Panc1 (cell line): Measurements from ENCODE around the gene ENDOV. TPM values are rescaled to one million over a fixed set of nuclear protein-coding genes. Genes with fewer than 3 reads are reported as not detected.

ENCODE experiments used
- ATAC-seq: fragments of 200-7000 bp; cut with Tn5 transposase; 2 replicates; pipeline ENCODE4 v1.9.1; 2020; ENCODE audit warnings: mild to moderate bottlenecking, moderate library complexity
- BruUV-seq: library from RNA; stranded (reverse); fragments of 400-500 nt; replicated peaks from 2 replicates; lab custom pipeline; 2021; lab: Mats Ljungman, UMichigan
- CTCF ChIA-PET: fragments of 300-600 bp; sonication (Branson Sonifier 250); formaldehyde crosslinking; loops from one replicate; lab custom pipeline; 2022; ENCODE audit warnings: antibody characterized with exemption; lab: Charles Lee
- POLR2A ChIA-PET: fragments of 300-600 bp; sonication (Branson Sonifier 250); formaldehyde crosslinking; loops from one replicate; lab custom pipeline; 2022; ENCODE audit warnings: antibody characterized with exemption; lab: Charles Lee
- DNase-seq: peaks from one replicate; pipeline ENCODE4 v3.0.0-alpha.2; 2010; ENCODE audit warnings: low read depth, low spot score
- H3K27ac ChIP-seq: 2 replicates; pipeline ENCODE4 v1.5.1; 2011; ENCODE audit warnings: mild to moderate bottlenecking, low read length, inconsistent platforms
- H3K27me3 ChIP-seq: fragments of 200-500 bp; sonication (Bioruptor generic); 2 replicates; pipeline ENCODE4 v1.6.0; 2014; ENCODE audit warnings: low read length, inconsistent platforms; ENCODE audit not compliant: control insufficient read depth, insufficient read depth
- H3K36me3 ChIP-seq: fragments of 200-500 bp; sonication (Bioruptor generic); 2 replicates; pipeline ENCODE4 v1.5.1; 2014; ENCODE audit warnings: inconsistent platforms, mild to moderate bottlenecking, low read length, moderate library complexity; ENCODE audit not compliant: control insufficient read depth, insufficient read depth
- H3K4me1 ChIP-seq: 2 replicates; pipeline ENCODE4 v1.5.1; 2011; ENCODE audit warnings: inconsistent platforms, mild to moderate bottlenecking, low read length, moderate library complexity; ENCODE audit not compliant: control insufficient read depth, insufficient read depth
- H3K4me3 ChIP-seq, 2 experiments: 2 replicates each; pipeline ENCODE4 v1.5.1; 2011 to 2012; ENCODE audit warnings: low read depth in 2 of 2, low read length in 2 of 2, mild to moderate bottlenecking in 2 of 2, inconsistent platforms in 1 of 2, moderate library complexity in 1 of 2
- H3K9me3 ChIP-seq: fragments of 200-500 bp; sonication (Bioruptor generic); 2 replicates; pipeline ENCODE4 v1.5.1; 2014; ENCODE audit warnings: low read depth, mild to moderate bottlenecking, inconsistent platforms, low read length, moderate library complexity; ENCODE audit not compliant: control insufficient read depth, insufficient read depth
- CTCF ChIP-seq: fragments of 450-650 bp; IDR thresholded peaks from 2 replicates; pipeline ENCODE4 v1.5.1; 2017; ENCODE audit warnings: mild to moderate bottlenecking
- POLR2AphosphoS5 ChIP-seq: IDR thresholded peaks from 2 replicates; pipeline ENCODE4 v1.6.1; 2012; ENCODE audit warnings: mild to moderate bottlenecking, low read depth, low read length, moderate library complexity
- REST ChIP-seq, 2 experiments: IDR thresholded peaks; 2 replicates each; pipeline ENCODE4 v1.6.1; 2011 to 2012; ENCODE audit warnings: low read depth in 2 of 2, control low read depth in 1 of 2, low read length in 1 of 2, mild to moderate bottlenecking in 1 of 2, moderate library complexity in 1 of 2; ENCODE audit not compliant: insufficient read depth in 1 of 2
- SIN3A ChIP-seq: IDR thresholded peaks from 2 replicates; pipeline ENCODE4 v1.6.1; 2012; ENCODE audit warnings: low read depth, mild to moderate bottlenecking, low read length, moderate library complexity, borderline replicate concordance; ENCODE audit not compliant: insufficient read depth
- TCF7L2 ChIP-seq: IDR thresholded peaks from 2 replicates; pipeline ENCODE4 v1.6.1; 2011; ENCODE audit warnings: mild to moderate bottlenecking, low read depth, low read length, inconsistent platforms
- in situ Hi-C: cut with HindIII; loops from 2 replicates; pipeline ENCODE4 v1.10.0; 2016; ENCODE audit warnings: low sequenced_read_pairs, low pct_unique_long_range_greater_than_20kb
- intact Hi-C: fragments of 100-400 bp; cut with micrococcal nuclease; formaldehyde crosslinking; loops from one replicate; pipeline ENCODE4 v1.10.0; 2022; ENCODE audit not compliant: unreplicated experiment
- total RNA-seq: library from RNA; stranded (reverse); gene quantifications from one replicate; pipeline ENCODE4 v1.2.1, GENCODE V29; 2021; ENCODE audit not compliant: unreplicated experiment

The ENDOV gene
- total RNA-seq, 1 experiment from 2014 or later: 37.1 TPM

- CTCF ChIA-PET: interaction anchor here (0.7 kb wide), 1 partner anchor 141 kb away, joined by 3 read pairs; no protein-coding TSS in a partner anchor
- TF ChIP-seq POLR2AphosphoS5 (no peak), CTCF (no peak), SIN3A (no peak), TCF7L2 (no peak), REST (IDR thresholded peaks at IDR 0.05; ENCODE audit: insufficient read depth in 1 of 2, low read depth in 2 of 2, low read length in 1 of 2) (no peak)
- H3K36me3 ChIP-seq: no peaks in the 10 kb centered on the region
- H3K4me3 ChIP-seq: no peak overlapping the region
- H3K9me3 ChIP-seq: no peaks in the 10 kb centered on the region
- in situ Hi-C loops: no loop called here
- no peaks in the 10 kb centered on the region for H3K27me3 ChIP-seq
- no peak for ATAC-seq
- POLR2A ChIA-PET: no interaction called here
- intact Hi-C loops: no loop called here
- no peak for DNase-seq
- no peak overlapping the region for H3K27ac ChIP-seq
- BruUV-seq: no TSS peak
- no peaks in the 10 kb centered on the region for H3K4me1 ChIP-seq
These were observed 18.1 kb downstream of the ENDOV start for GRCh38 chr17:80432961-80433550.

- H3K9me3 ChIP-seq: no peaks in the 10 kb centered on the region
- no peak overlapping the region for H3K4me3 ChIP-seq
- DNase-seq (no peak), ATAC-seq (no peak)
- no peak for TF ChIP-seq REST (IDR thresholded peaks at IDR 0.05; ENCODE audit: insufficient read depth in 1 of 2, low read depth in 2 of 2, low read length in 1 of 2)
- TF ChIP-seq CTCF: no peak
- no peak for TF ChIP-seq TCF7L2
- TF ChIP-seq POLR2AphosphoS5: no peak
- TF ChIP-seq SIN3A: no peak
- intact Hi-C loops (no loop called here), in situ Hi-C loops (no loop called here)
- no peaks in the 10 kb centered on the region for H3K36me3 ChIP-seq
- CTCF ChIA-PET: no interaction called here
- POLR2A ChIA-PET: no interaction called here
- no peak overlapping the region for H3K27ac ChIP-seq
- H3K4me1 ChIP-seq: no peaks in the 10 kb centered on the region
- BruUV-seq: no TSS peak
- H3K27me3 ChIP-seq: no peaks in the 10 kb centered on the region
These were observed 19.1 kb downstream of the ENDOV start for GRCh38 chr17:80433916-80434666.
